Measurements from ENCODE around the gene ACOX1.
A peak's percentile ranks its signal among the peaks of the same experiment; 100 is the strongest.

GRCh38 chr17:75904749-75905521, 74.0 kb downstream of the ACOX1 start, which contains the start of gene MRPL38:
- TF ChIP-seq CTCF (IDR thresholded peaks at IDR 0.05 in 8 of 11, conservative IDR thresholded peaks at IDR 0.05 in 3 of 11): peak; percentile 99 to 100 (median 100)
- peak in 1 of 3 donors; percentile 26 for TF ChIP-seq POLR2A (IDR thresholded peaks at IDR 0.05)
- peak; percentile 91 to 93 (median 92) for TF ChIP-seq POLR2AphosphoS5 (IDR thresholded peaks at IDR 0.05)

Data from spleen (tissue), 7 donors.